Measurements from ENCODE around the gene RNF44.

- TF ChIP-seq CTCF (conservative IDR thresholded peaks at IDR 0.05 in 1 of 2, IDR thresholded peaks at IDR 0.05 in 1 of 2; ENCODE audit: low read depth in 1 of 2, low read length in 2 of 2) (no peak), EZH2 (IDR thresholded peaks at IDR 0.05; ENCODE audit: low read length, missing control alignments) (no peak)
Observed at GRCh38 chr5:176491101-176491502, 46.1 kb downstream of the RNF44 start.

Data from fibroblast of lung (primary cell).